H1 (cell line): ENCODE measurements around the gene ANKRD31.

Experiments
- CTCF ChIP-seq, 3 experiments: IDR thresholded peaks; 1 replicate in 2 of 3; 2 replicates in 1 of 3; pipeline versions ENCODE4 v1.5.1 to v1.6.1; 2011; ENCODE audit warnings: low read length in 3 of 3, mild to moderate bottlenecking in 3 of 3, inconsistent platforms in 2 of 3, low read depth in 1 of 3, moderate library complexity in 1 of 3; ENCODE audit not compliant: insufficient read depth in 1 of 3; ENCODE audit errors: control extremely low read depth in 1 of 3
- EZH2 ChIP-seq: fragments of 200-600 bp; sonication (generic); IDR thresholded peaks from 2 replicates; pipeline ENCODE4 v1.7.1; 2012; ENCODE audit warnings: low read depth, mild to moderate bottlenecking, moderate library complexity, low read length, inconsistent platforms; ENCODE audit not compliant: severe bottlenecking
- HDAC6 ChIP-seq: IDR thresholded peaks from one replicate; pipeline ENCODE4 v1.7.1; 2012; ENCODE audit warnings: low read depth, mild to moderate bottlenecking, inconsistent platforms, low read length, moderate library complexity
- POLR2A ChIP-seq, 2 experiments: IDR thresholded peaks; 1 replicate in 1 of 2; 2 replicates in 1 of 2; pipeline ENCODE4 v1.6.1; 2011; ENCODE audit warnings: low read depth in 2 of 2, low read length in 2 of 2, mild to moderate bottlenecking in 2 of 2; ENCODE audit errors: control extremely low read depth in 1 of 2

- no peak for TF ChIP-seq HDAC6
- no peak for TF ChIP-seq CTCF (IDR thresholded peaks at IDR 0.05; ENCODE audit: control extremely low read depth in 1 of 3, insufficient read depth in 1 of 3, low read depth in 1 of 3, low read length in 3 of 3)
- no peak for TF ChIP-seq POLR2A (IDR thresholded peaks at IDR 0.05; ENCODE audit: control extremely low read depth in 1 of 2, low read depth in 2 of 2, low read length in 2 of 2)
- no peak for TF ChIP-seq EZH2
Measured at GRCh38 chr5:75058986-75059535, 177.6 kb downstream of the ANKRD31 start.
